Stimulated activated CD8-positive, alpha-beta memory T cell treated with anti-CD3 and anti-CD28 coated beads, Interleukin-7, amount 100 ng/mL, for 4 hours (primary cell): ENCODE results near the gene CCDC88B.
"Not testable (repeated sequence)": the region's sequence is repeated elsewhere in the genome, so short reads cannot be mapped to it uniquely, and the experiment has no call there.

Source experiments
- DNase-seq, 2 donors: peaks; one replicate each; pipeline ENCODE4 v3.0.0-alpha.2; 2020; ENCODE audit warnings: low read depth in 2 of 2

CCDC88B gene

DNA sequence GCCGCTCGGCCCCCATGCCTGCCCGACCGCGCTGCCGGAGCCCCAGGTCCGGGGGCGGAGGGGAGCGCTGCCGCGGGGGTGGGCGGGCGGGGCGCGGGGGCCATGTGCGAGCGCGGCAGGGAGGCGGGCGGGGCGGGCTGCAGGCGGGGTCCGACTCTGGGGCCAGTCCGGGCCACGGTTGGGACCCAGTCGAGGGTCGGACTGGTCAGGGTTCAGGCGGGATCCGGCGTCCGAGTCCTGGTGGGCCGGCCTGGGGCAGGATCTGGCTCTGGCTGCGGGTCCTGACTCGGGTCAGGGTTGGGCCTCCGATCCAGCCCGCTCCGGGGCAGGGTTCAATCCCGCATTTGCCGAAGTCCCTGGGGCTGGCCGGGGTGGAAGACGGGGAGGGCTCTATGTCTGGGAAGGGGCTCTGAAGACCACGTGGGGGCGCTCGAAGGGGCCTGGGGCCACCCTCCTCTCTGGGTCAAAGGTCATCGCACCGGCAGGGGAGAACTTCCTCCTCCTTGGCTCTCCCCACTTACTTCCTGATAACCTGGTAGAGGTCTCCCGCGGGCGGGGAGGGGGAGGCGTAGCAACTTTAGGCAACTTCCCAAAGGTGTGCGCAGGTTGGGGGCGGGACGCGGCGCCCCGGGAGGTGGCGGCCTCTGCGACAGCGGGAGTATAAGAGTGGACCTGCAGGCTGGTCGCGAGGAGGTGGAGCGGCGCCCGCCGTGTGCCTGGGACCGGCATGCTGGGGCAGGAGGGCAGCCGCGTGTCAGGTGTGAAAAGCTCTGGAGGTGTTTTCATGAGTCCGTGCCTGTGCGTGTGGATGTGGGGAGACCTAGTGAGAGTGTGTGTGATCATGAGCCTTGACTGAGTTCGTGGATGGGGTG is 34.1 kb upstream of the CCDC88B start:
- peak; percentile 60 to 69 for DNase-seq

DNA sequence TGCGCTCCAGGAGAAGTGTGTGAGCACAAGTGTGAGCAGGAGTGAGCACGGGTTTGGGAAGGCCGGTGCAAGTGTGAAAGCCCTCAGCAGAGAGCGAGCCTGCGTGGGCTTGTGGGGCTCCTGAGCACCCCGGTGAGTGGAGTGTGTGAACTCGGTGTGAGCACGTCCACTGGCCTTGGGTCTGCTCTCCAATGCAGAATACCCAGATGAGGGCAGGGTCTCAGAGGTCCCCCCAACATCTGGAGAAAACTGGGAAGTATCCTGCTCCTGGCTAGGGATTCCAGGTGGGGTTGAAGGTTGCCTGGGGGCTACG is 33.5 kb upstream of the CCDC88B start:
- no peak for DNase-seq

DNA sequence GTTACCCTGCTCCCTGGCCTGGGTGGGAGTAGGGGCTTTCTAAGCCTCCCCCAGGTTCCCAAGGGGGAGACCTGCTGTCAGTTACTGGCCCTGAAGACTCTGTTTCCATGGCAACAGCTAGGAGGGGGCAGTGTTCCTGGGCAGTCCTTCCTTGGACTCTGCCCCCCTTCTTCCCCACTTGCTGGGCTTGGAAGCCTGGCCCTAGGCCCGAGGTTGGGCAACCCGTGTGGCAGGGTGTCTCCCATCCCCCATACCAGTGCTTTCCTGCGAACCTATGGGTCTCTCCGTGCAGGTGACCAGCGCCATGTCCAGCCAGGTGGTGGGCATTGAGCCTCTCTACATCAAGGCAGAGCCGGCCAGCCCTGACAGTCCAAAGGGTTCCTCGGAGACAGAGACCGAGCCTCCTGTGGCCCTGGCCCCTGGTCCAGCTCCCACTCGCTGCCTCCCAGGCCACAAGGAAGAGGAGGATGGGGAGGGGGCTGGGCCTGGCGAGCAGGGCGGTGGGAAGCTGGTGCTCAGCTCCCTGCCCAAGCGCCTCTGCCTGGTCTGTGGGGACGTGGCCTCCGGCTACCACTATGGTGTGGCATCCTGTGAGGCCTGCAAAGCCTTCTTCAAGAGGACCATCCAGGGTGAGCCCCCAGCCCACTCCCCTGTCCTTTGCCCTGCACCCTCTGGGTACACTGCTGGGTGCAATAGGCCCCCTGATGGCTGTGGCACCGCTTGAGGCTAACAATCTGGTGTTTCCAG is 33.0 kb upstream of the CCDC88B start:
- DNase-seq: no peak

DNA sequence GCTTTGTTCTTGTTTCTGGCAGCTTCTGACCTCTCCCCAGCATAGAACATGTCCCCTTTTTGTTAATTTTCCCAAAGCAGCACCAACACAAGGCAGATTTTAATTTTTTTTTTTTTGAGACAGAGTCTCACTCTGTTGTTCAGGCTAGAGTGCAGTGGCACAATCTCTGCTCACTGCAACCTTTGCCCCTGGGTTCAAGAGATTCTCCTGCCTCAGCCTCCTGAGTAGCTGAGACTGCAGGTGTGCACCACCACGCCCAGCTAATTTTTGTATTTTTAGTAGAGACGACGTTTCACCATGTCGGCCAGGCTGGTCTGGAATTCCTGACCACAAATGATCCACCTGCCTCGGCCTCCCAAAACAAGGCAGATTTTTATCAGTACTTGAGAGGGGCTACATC is 32.2 kb upstream of the CCDC88B start:
- DNase-seq: not testable (repeated sequence)

DNA sequence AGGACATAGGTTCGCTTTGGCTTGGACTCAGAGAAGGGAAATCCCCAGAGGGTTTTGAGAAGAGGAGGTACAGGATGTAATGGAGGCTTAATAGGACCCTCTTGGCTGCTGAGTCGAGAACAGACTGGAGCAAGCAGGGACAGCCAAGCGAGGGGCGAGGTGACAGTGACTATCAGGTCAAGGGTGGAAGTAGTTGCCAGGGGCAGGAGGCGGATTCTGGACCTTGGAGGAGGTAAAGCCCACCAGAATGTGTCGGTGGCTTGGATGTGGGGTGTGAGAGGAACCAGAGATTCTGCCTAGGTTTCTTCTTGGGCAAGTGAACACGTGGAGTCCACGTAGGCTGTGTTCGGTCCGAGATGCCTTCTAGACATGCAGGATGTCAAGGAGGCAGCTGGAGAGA is 27.1 kb upstream of the CCDC88B start:
- DNase-seq: no peak

DNA sequence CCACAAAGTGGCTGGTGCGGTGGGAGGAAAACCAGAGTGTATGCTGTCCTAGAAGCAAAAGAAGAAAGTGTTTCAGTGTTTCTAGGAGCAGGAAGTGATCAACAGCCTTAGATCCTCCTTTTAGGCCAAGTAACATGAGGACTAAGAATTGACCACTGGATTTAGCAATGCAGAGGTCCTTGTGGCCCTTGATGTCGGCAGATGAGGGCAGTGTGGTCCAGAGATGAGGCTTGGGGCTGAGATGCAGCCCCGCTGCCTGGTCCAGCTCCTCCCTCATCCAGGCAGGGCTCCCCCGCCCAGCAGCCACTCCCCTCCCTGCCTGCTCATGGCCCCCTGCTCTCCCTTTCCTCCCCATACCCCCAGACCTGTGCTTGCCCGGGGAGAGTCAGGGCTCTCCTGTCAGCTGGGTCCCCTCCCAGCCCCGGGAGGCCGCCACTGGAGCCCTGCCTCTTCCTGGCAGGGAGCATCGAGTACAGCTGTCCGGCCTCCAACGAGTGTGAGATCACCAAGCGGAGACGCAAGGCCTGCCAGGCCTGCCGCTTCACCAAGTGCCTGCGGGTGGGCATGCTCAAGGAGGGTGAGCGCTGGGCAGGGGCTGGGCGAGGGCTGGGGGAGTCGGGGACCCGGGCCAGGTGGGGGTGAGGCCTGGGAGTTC is 26.4 kb upstream of the CCDC88B start:
- DNase-seq: no peak

DNA sequence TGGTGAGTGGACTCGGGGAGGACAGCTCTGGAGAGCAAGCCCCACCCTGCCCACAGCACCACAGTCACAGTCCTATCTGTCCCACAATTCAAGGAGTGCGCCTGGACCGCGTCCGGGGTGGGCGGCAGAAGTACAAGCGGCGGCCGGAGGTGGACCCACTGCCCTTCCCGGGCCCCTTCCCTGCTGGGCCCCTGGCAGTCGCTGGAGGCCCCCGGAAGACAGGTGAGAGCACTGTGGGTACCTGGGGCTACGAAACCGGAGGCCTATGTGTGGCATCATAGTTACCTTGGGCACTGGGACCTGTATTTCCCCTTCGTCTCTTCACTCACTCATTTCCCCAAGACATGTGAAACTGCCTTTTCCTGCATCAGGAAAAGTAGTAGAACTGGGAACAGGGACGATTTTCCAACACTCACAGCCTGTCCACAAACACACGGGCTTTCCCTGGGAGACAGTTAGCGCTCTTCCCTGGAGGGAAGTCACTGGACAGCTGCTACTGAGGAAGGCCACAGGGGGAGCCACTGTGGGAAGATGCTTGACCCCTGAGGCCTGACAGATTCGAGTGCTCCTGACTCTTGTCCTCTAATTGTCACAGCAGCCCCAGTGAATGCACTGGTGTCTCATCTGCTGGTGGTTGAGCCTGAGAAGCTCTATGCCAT is 25.7 kb upstream of the CCDC88B start:
- no peak for DNase-seq

DNA sequence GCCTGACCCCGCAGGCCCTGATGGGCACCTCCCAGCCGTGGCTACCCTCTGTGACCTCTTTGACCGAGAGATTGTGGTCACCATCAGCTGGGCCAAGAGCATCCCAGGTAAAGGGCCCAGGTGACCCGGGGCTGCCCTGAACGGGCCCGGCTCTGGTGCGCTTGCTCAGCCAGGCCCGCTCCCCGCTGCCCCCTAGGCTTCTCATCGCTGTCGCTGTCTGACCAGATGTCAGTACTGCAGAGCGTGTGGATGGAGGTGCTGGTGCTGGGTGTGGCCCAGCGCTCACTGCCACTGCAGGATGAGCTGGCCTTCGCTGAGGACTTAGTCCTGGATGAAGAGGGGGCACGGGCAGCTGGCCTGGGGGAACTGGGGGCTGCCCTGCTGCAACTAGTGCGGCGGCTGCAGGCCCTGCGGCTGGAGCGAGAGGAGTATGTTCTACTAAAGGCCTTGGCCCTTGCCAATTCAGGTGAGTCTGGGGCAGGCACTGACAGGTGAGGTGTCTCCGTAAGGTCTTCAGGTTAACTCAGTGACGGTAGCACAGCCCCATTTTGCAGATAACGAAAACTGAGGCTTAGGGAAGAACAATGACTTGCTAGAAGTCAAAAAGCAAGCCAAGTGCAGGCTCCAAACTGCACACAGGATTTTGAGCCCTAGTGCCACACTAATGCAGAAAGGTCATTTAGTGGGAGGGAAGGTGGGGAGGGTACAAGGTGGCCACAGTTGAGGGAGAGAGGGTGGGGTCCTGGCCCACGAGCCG is 25.0 kb upstream of the CCDC88B start:
- no peak for DNase-seq

DNA sequence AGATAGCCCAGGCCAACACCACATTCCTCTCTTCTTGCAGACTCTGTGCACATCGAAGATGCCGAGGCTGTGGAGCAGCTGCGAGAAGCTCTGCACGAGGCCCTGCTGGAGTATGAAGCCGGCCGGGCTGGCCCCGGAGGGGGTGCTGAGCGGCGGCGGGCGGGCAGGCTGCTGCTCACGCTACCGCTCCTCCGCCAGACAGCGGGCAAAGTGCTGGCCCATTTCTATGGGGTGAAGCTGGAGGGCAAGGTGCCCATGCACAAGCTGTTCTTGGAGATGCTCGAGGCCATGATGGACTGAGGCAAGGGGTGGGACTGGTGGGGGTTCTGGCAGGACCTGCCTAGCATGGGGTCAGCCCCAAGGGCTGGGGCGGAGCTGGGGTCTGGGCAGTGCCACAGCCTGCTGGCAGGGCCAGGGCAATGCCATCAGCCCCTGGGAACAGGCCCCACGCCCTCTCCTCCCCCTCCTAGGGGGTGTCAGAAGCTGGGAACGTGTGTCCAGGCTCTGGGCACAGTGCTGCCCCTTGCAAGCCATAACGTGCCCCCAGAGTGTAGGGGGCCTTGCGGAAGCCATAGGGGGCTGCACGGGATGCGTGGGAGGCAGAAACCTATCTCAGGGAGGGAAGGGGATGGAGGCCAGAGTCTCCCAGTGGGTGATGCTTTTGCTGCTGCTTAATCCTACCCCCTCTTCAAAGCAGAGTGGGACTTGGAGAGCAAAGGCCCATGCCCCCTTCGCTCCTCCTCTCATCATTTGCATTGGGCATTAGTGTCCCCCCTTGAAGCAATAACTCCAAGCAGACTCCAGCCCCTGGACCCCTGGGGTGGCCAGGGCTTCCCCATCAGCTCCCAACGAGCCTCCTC is 24.1 kb upstream of the CCDC88B start:
- not testable (repeated sequence) for DNase-seq

DNA sequence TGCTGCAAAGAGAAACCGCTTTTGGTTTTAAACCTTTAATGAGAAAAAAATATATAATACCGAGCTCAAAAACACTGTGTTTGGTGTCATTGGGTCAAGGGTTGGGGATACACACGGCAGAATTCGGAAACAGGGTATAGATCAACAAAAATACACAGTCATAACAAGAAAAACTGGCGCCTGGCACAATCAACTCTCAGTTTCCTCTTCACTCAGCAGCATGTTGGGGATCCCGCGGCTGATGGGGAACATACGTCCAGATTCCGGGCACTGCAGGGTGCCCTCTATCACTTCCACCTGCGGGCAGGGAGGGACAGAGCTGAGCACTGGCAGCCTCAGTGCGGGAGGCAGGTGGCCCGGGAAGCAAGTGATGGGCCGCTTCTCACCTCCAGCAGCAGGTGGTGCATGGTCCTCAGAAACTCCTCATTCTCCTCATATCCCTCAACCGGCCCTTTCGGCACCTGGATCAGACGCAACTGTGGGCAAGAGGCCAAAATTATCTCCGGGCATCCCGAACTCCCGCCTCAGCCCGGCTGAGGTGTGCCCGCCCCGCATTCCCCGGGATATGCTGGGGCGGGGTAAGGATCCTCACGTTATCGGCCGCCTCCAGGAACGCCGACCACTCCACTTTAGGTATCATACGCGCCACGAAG is 23.2 kb upstream of the CCDC88B start:
- no peak for DNase-seq

DNA sequence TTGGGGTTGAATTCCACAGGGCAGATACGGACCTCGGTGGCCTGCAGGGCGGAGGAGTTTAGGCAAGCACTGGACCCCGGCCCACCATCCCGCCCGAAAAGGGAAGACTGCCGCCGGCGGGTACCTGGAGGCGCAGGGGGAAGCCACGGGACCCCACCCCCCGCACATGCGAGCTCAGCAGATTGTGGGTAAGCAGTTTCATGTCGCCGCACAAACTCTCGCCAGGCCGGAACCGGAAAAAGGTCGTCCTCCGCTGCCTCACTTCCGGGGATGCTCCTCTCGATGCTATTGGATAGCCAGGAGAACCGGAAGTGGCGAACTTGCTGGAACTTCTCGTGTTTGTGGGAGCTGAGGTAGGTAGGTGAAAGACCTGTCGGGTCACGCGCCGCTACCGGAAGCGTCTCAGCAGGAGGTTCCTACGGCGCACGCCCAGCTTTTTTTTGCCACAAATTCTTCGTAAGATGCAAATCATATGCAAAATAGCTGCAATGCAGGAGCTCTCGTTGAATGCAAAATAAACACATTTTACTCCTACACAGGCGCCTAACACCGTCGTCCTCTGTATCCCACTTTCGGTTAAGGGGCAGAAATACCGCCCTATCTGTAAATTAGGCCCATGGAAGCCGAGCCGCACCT is 22.6 kb upstream of the CCDC88B start, which contains the start of gene TRMT112:
Gene TRMT112 (minus strand): TSS at position 235 of the 636 bp plus-strand sequence. CDS start 33 bp downstream, at position 202.
- DNase-seq: peak; percentile 92 to 98

DNA sequence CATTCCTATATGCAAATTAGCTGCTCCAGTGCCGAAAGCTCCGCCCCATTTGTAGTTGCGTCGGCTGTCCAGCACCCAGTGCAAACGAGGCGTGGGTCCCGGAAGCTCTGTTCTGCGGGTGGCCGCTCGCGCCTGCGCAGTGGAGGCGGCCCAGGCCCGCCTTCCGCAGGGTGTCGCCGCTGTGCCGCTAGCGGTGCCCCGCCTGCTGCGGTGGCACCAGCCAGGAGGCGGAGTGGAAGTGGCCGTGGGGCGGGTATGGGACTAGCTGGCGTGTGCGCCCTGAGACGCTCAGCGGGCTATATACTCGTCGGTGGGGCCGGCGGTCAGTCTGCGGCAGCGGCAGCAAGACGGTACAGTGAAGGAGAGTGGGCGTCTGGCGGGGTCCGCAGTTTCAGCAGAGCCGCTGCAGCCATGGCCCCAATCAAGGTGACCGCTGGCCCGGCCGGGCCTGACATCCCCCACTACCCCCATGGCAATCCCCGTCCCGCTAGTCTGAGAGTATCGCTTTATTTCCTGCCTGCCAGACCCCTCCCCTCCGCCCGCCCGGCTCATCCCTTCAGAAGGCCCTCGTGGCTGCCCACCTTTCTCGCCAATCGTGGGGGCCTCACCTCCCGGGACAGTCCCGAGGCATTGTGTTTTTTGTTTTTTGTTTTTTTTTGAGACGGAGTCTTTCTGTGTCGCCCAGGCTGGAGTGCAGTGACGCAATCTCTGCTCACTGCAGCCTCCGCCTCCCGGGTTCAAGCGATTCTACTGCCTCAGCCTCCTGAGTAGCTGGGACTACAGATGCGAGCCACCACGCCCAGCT is 21.8 kb upstream of the CCDC88B start, which contains the start of gene PRDX5:
Gene PRDX5 (plus strand): TSS at position 161 of the 805 bp plus-strand sequence. CDS start 95 bp downstream, at position 256.
- peak; percentile 89 to 93 for DNase-seq

DNA sequence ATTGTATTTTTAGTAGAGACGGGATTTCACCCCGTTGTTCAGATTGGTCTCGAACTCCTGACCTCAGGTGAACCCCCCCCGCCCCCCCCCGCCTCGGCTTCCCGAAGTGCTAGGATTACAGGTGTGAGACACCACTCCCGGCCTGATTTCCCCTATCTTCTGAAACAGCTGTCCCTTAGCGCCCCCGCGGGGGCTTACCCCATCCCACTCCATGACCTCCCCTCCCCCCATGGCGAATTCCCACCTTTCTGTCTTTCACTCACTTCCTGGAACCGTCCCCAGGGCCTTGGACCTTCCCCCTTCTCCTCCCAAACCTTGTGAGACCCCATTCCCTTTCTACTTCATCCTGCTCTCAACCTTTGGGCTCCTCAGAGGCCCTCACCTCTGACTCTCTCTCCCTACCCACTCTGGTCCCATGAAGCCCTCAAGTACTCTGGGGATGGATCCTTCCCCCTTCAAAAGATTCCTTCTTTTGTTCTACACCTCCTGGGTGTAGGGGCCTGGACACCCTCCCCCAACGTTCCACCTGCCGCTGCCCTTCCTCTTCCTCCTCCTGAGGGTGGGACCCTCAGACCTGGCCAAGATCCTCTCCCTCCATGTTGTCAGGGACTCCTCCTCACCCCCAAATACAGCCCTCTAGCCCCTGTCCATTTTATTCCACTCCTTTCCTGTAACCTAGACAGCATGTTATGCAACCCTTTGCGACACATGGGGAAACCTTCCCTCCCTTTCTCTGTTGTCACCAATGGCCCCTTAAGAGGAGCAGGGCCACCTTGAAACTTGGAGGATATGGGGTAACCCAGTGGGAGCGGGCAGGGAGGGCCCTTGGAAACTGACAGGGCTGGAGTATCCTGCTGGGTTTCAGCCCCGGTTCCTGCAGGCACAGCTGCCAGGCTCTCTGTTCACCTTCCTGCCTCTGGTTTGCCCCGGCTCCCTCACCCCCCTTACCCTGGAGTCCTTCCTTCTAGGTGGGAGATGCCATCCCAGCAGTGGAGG is 20.9 kb upstream of the CCDC88B start:
- DNase-seq: no peak

DNA sequence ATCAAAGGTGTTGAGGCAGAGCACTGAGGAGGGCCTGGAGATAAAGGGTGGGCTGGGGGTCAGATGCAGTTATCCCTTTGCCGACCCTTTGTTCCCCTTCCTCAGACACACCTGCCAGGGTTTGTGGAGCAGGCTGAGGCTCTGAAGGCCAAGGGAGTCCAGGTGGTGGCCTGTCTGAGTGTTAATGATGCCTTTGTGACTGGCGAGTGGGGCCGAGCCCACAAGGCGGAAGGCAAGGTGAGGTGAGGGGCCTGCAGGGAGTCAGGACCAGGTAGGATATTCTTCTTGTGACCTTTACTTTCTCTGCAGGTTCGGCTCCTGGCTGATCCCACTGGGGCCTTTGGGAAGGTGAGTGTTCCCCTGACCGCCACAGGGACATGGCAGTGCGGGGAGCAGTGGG is 19.4 kb upstream of the CCDC88B start:
- no peak for DNase-seq

DNA sequence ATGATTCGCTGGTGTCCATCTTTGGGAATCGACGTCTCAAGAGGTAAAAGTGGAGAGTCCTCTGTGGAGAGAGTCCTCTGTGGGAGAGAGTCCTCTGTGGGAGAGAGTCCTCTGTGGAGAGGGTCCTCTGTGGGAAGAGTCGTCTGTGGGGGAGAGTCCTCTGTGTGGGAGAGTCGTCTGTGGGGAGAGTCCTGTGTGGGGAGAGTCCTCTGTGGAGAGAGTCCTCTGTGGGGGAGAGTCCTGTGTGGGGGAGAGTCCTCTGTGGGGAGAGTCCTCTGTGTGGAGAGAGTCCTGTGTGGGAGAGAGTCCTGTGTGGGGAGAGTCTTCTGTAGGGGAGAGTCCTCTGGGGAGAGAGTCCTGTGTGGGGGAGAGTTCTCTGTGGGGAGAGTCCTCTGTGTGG is 19.0 kb upstream of the CCDC88B start:
- no peak for DNase-seq

DNA sequence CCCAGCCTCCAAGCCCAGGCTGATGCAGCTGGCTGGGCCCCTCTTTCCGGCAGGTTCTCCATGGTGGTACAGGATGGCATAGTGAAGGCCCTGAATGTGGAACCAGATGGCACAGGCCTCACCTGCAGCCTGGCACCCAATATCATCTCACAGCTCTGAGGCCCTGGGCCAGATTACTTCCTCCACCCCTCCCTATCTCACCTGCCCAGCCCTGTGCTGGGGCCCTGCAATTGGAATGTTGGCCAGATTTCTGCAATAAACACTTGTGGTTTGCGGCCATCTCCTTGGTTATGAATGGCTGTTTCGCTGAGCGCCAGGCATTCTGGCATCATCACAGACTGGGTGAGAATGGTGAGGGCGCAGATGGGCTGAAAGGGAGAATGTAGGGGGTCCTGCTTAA is 18.5 kb upstream of the CCDC88B start:
- DNase-seq: no peak

DNA sequence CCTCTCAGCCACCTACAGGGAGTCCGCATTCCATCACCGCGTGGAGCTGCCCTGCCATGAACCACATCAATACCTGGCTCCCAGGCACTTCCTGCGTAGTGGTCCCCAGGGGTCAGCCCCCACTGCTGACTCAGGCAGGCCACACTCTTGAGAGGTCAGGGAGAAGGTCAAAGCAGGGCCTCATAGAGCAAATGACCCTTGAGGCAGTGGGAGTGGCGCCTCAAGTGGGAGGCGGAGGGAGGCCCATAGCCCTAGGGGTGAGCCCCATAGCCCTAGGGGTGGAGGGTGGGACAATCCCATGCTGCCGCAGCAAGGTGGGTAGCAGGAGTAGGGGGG is 17.1 kb upstream of the CCDC88B start:
- no peak for DNase-seq
